ENCODE results near the gene ZNF441. TPM values are rescaled to one million over a fixed set of nuclear protein-coding genes. Genes with fewer than 3 reads are reported as not detected.
"Not testable (repeated sequence)": the region's sequence is repeated elsewhere in the genome, so short reads cannot be mapped to it uniquely, and the experiment has no call there.

The ZNF441 gene
- total RNA-seq, 1 experiment from 2014 or later: 3.3 TPM

GRCh38 chr19:11780431-11781020, 13.7 kb downstream of the ZNF441 start:
- no peak for DNase-seq (ENCODE audit: low spot score)

GRCh38 chr19:11781295-11782057, 14.7 kb downstream of the ZNF441 start:
- DNase-seq (ENCODE audit: low spot score): peak; percentile 7

- no peak for DNase-seq (ENCODE audit: low spot score)
These were observed 17.0 kb downstream of the ZNF441 start for GRCh38 chr19:11783767-11784166.

GRCh38 chr19:11784356-11784755, 17.6 kb downstream of the ZNF441 start:
- DNase-seq (ENCODE audit: low spot score): no peak

DNA sequence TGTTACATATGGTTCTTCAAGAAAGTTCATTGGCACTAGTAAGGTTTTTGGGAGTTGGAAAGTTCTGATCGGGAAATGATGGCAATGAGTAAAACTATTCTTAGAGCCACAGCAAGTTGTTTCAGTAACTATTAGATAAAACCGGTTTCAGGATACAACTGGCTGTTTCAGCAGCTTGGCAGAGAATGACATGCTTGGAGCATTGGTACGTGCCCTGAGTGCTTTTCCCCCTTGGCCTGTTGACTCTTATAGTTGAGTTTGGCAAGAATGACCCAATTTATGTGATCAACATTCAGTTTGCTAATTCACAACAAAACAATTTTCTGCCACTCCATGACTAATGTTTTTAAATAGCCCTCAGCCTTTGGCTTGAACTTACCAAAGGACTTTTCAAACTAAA, 20.7 kb downstream of the ZNF441 start:
- DNase-seq (ENCODE audit: low spot score): no peak

DNA sequence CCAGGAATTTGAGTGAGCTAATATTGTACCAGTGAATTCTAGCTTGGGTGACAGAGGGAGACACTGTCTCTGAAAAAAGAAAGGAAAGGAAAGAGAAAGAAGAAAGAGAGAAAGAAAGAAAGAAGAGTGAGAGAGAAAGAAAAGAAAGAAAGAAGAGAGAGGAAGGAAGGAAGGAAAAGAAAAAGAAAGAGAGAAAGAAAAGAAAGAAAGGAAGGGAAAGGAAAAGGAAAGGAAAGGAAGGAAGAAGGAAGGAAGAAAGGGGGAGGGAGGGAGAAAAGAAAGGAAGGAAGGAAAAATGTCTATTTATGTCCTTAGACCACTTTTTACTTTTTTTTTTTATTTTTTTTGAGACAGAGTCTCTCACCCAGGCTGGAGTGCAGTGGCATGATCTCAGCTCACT, 26.1 kb downstream of the ZNF441 start:
- DNase-seq (ENCODE audit: low spot score): no peak

DNA sequence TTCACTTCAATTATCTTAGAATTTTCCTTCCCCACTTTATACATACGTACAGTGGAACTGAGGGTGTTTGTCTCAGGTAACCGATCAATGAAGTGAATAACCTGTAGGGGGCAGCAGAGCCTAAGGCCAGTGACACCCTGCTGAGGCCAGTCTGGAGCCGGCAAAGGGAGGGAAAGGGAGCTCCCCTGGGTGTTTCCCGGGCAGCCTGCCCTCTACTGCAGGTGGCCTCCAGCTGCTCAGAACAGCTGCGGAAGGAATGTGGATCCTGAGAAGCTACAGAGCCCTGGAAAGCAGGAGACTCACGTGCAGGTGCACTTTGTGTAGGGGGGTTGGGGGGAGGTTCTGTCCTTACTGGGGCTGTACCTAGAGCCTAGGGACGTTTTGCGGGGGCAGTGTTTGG, 30.7 kb downstream of the ZNF441 start:
- peak; percentile 37 for DNase-seq (ENCODE audit: low spot score)

DNA sequence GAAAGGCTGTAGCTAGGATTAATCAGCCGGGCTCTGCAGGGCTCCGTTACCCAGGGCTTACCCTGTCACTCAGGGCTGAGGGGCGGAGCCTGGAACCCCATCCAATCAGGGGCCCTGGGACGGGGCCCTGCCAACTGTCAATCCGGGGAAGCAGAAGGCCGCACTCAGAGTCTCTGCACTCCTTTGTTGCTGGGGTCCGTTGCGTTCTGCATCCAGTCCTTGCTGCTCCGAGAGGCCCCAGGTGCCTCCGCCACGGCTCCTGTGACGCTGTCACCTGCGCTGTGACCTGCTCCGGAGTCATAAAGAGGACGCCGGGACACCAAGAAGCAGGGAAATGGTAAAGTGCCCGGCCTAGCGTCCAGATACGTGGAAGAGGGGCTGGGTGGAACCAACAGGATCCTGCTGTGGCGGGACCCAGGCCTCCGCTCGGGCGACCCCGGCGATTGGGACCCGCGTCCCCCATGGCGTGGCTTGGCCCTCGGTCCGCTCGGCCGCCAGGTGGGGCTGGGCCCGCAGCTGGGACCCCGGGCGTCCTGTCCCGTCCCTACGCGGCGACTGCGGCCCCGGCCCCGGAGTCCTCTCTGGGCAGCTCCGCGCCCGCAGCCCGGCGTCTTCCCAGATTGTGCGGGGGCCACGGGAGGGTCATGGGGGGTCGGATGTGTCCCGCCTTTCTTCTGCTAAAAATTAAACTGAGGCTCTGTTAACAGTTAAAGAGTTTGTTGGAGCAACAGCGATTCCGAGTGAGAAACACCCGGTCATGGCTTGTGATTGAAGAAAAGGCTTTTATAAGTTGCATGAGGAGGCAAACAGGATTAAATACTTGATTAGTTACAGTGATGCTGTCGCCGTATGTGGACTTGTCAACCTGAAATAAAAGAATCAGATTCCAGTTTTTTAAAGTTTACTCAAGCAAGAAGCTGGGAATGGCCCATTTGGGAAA, 31.9 kb downstream of the ZNF441 start, which contains the start of gene ZNF491:
Gene ZNF491, plus strand, starts transcription at position 133 of the 940 bp plus-strand sequence. CDS start 7,431 bp downstream, outside the sequence.
- DNase-seq (ENCODE audit: low spot score): no peak

DNA sequence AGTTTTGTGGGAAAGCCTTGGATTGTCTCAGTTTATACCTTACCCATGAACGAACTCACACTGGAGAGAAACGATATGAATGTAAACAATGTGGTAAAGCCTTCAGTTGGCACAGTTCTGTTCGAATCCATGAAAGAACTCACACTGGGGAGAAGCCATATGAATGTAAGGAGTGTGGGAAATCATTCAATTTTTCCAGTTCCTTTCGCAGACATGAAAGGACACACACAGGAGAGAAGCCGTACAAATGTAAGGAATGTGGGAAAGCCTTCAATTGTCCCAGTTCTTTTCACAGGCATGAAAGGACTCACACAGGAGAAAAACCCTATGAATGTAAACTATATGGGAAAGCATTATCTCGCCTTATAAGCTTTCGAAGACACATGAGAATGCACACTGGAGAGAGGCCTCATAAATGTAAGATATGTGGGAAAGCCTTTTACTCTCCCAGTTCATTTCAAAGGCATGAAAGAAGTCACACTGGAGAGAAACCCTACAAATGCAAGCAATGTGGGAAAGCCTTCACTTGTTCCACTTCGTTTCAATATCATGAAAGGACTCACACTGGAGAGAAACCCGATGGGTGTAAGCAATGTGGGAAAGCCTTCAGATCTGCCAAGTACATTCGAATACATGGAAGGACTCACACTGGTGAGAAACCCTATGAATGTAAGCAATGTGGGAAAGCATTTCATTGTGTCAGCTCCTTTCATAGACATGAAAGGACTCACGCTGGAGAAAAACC, 39.7 kb downstream of the ZNF441 start:
- DNase-seq (ENCODE audit: low spot score): no peak

- no peak for DNase-seq (ENCODE audit: low spot score)
These were observed 40.2 kb downstream of the ZNF441 start for GRCh38 chr19:11807099-11807380.

DNA sequence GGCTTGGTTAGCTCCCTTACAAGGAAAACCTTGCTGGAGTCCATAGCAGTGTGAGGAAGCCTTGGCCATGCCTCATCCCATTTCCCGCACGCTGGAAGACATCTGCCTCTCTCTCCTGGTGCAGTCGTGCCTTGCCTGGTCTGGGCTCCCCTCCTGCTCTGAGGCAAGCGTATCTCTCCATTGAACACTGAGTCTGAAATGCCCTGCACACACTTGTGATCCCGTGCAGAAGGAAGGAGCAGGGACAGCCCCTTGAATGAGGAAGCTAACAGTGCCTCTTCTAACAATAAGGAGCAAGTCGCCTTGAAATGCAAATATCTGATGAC, 46.9 kb downstream of the ZNF441 start:
- DNase-seq (ENCODE audit: low spot score): no peak

GRCh38 chr19:11814029-11814699, 47.4 kb downstream of the ZNF441 start, which contains the start of gene ZNF440:
Gene ZNF440, plus strand, starts transcription at chr19:11814273. Its CDS starts 175 bp downstream, at chr19:11814448.
- peak; percentile 82 for DNase-seq (ENCODE audit: low spot score)

- DNase-seq (ENCODE audit: low spot score): no peak
These were observed 47.9 kb downstream of the ZNF441 start for GRCh38 chr19:11814700-11815035.

- no peak for DNase-seq (ENCODE audit: low spot score)
These were observed 54.8 kb downstream of the ZNF441 start for GRCh38 chr19:11821474-11822109.

DNA sequence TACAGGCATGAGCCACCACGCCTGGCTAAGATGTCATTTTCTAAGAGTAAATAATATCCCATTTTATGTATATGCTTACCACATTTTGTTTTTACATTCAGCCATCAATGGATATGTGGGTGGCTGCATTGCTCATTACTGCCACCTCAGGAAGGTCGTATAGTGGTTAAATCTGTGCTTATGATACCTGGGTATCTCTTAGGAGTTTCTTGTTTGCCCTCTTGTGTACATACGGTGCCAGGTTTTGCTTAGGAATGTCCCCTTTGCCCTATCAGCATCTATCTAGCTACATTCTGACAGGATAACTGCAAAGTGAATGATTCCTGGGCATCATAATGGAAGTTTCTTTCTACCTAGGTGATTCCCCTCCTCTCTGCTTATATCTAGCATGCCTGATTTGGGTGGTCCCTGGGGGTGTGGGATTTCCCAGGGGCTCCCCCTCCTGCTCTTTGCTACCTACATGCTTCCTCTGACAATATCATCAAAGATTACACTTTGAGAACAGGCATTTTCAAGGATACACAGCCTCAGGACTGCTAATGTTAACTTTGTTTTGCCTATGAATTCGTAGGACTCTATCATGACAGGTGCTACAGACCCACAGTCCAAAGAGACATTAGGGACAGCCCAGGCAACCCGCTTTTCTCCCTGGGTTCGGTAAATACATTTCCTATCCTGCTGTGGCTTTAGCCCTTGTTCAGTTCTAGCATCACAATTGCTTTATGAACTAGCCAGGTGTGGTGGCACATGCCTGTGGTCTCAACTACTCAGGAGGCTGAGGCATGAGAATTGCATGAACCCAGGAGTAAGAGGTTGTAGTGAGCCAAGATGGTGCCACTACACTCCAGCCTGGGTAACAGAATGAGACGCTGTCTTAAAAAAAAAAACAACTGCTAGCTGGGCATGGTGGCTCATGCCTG, 62.4 kb downstream of the ZNF441 start:
- not testable (repeated sequence) for DNase-seq (ENCODE audit: low spot score)

GRCh38 chr19:11832253-11832912, 65.6 kb downstream of the ZNF441 start:
- DNase-seq (ENCODE audit: low spot score): no peak

DNA sequence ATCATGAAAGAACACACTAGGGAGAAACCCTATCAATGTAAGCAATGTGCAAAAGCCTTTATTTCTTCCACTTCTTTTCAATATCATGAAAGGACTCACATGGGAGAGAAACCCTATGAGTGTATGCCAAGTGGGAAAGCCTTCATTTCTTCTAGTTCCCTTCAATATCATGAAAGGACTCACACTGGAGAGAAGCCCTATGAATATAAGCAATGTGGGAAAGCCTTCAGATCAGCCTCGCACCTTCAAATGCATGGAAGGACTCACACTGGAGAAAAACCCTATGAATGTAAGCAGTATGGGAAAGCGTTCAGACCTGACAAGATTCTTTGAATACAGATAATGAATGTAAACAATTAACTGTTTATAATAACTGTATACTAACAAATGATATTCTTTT, 66.7 kb downstream of the ZNF441 start:
- no peak for DNase-seq (ENCODE audit: low spot score)

Data from H4 (cell line).